SU-DHL-6 (cell line): Measurements from ENCODE around the gene PDGFC.

ENCODE experiments used
- CTCF ChIP-seq: fragments of 200-600 bp; sonication (generic); IDR thresholded peaks from one replicate; pipeline ENCODE4 v1.5.1; 2017; ENCODE audit warnings: antibody characterized with exemption, mild to moderate bottlenecking, low read length, moderate library complexity; ENCODE audit not compliant: insufficient read depth, poor library complexity, severe bottlenecking
- EZH2phosphoT487 ChIP-seq: fragments of 200-600 bp; sonication (generic), shearing (Covaris generic); conservative IDR thresholded peaks from 2 replicates; pipeline ENCODE4 v1.6.1; 2018; ENCODE audit warnings: mild to moderate bottlenecking, antibody characterized with exemption, low read length, moderate library complexity, mixed read lengths

DNA sequence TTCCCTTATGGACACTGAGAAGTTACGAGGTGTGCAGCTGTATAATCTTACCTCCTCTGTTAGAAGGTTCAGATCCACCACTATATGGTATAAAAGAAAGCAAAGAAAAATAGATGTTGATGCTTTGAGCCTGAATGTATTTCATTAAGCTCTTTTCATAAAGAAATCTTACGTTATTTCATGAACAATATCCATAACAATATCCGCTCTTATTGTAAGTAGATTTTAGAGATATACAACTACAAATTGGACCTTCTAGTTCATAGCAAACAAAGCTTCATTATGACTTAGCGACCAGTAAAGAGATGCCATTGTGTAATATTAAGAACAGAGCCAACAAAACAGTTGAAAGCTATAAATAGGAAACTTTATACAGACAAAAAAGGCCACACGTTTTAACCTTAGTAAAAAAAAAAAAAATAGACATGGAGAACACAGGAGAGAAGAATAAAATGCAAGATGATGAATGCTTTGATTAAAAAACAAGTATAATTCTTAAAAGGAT is 203.6 kb downstream of the PDGFC start:
- no peak for TF ChIP-seq CTCF
- no peak for TF ChIP-seq EZH2phosphoT487
